ENCODE results near the gene VDR.

VDR gene

DNA sequence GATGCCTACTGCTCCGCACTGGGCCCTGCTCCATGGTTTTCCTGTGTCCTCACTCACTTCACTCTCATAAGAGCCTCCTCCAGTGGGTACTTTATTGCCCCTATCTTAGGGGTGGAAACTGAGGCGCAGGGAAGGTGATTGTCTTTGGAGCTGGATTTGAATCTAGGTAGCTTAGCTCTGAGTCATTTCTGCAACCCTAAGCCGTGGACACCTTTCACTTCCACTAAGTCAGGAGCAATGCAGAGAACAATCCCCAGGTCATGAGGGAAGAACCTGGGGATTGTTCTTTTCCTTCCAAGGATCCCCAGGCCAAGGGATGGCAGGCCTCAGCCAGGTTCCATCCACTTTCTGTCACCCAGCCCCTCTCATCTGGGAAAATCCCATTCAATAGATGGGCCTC, 20.3 kb downstream of the VDR start:
- no peaks in the 10 kb centered on the region for H3K36me3 ChIP-seq
- intact Hi-C loops (cut with DNase I; ENCODE audit: low total_unique reads), result no loop called here
- no peak overlapping the region for H3K27ac ChIP-seq
- no peaks in the 10 kb centered on the region for H3K9me3 ChIP-seq
- peak in 1 of 2 donors; percentile 34 for DNase-seq
- H3K4me1 ChIP-seq, result peaks cover 0 to 19% (median 3%) of the 10 kb centered on the region in 4 donors
- TF ChIP-seq, protein P1, sequence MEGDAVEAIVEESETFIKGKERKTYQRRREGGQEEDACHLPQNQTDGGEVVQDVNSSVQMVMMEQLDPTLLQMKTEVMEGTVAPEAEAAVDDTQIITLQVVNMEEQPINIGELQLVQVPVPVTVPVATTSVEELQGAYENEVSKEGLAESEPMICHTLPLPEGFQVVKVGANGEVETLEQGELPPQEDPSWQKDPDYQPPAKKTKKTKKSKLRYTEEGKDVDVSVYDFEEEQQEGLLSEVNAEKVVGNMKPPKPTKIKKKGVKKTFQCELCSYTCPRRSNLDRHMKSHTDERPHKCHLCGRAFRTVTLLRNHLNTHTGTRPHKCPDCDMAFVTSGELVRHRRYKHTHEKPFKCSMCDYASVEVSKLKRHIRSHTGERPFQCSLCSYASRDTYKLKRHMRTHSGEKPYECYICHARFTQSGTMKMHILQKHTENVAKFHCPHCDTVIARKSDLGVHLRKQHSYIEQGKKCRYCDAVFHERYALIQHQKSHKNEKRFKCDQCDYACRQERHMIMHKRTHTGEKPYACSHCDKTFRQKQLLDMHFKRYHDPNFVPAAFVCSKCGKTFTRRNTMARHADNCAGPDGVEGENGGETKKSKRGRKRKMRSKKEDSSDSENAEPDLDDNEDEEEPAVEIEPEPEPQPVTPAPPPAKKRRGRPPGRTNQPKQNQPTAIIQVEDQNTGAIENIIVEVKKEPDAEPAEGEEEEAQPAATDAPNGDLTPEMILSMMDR (IDR thresholded peaks at IDR 0.05), result no peak
- H3K4me3 ChIP-seq, result no peak overlapping the region
- peaks cover 0 to 4% of the 10 kb centered on the region in 2 donors for H3K27me3 ChIP-seq

DNA sequence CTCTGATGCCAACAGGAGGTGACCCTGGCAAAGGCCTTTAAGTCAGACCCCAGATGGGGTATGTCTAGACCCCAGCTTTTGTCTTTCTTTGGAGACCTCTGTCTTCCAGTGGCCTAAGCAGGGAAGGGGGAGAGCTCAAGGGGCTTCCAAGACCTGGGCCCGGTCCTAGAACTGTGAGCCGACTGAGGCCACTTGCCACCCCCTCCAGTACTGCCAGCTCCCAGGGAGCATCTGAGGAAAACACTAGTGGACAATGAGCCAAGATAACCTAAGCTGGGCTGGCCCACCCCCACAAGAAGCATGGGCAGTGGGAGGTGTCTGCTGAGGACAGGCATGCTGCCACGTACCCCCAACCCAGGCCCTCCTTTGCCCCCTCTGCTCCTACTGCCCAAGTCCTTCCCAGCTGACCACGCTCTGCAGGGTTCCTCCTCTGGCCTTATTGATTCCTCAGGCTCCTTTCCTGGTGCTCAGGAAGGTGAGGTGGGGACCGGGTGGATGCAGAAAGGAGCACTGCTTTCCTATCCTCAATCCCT, 21.1 kb downstream of the VDR start:
- no peak overlapping the region for H3K27ac ChIP-seq
- intact Hi-C loops (cut with DNase I; ENCODE audit: low total_unique reads), result no loop called here

DNA sequence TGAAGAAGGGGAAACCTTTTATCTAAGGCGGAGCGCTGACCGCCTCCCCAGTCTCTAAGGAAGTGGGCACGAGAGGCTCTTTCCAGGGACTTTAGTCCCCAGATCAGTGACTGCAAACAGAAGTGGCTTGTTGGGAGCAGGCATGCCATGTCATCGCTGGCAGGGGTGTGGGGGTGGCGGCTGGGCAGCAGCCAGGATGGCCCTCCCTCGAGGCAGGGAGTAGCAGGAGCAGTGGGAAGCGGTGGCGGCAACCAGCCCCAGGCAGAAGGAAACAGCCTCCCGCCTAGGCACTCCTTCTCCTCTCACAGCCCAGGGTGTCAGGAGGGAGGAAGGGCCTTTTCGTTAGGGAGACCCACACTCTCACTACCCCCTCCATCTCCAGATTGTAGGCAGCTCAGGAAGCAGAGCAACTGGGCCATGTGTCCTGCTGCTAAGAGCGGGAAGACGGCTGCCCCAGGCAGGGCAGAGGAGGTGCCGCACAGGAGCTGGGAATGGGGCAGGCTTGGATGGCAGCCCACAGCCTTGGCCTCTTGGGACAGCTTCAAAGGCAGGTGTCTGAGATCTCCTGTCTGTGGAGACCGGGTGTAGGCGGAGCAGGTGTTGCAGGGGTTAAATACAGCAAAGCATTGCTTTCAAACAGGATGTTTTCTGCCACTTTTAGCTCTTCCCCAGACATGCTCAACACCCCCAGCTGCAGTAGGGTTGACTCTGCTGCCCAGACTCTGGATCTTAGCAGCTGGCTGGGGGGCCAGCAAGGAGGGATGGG, 21.8 kb downstream of the VDR start:
- DNase-seq, result no peak
- Histone ChIP-seq H3K27me3 (peaks cover 0 to 4% of the 10 kb centered on the region in 2 donors), H3K4me1 (peaks cover 0 to 19% (median 3%) of the 10 kb centered on the region in 4 donors), H3K36me3 (no peaks in the 10 kb centered on the region), H3K27ac (no peak overlapping the region), H3K9me3 (no peaks in the 10 kb centered on the region), H3K4me3 (no peak overlapping the region)
- intact Hi-C loops (cut with DNase I; ENCODE audit: low total_unique reads), result no loop called here
- TF ChIP-seq, protein P1 (IDR thresholded peaks at IDR 0.05), result no peak

More for the DNA sequence above, 21.1 kb downstream of the VDR start:
- H3K27me3 ChIP-seq, result peaks cover 0 to 4% of the 10 kb centered on the region in 2 donors
- TF ChIP-seq, protein P1 (IDR thresholded peaks at IDR 0.05), result no peak
- H3K9me3 ChIP-seq, result no peaks in the 10 kb centered on the region
- DNase-seq, result peak in 1 of 2 donors; percentile 41
- H3K4me3 ChIP-seq, result no peak overlapping the region
- peaks cover 0 to 19% (median 3%) of the 10 kb centered on the region in 4 donors for H3K4me1 ChIP-seq
- H3K36me3 ChIP-seq, result no peaks in the 10 kb centered on the region

DNA sequence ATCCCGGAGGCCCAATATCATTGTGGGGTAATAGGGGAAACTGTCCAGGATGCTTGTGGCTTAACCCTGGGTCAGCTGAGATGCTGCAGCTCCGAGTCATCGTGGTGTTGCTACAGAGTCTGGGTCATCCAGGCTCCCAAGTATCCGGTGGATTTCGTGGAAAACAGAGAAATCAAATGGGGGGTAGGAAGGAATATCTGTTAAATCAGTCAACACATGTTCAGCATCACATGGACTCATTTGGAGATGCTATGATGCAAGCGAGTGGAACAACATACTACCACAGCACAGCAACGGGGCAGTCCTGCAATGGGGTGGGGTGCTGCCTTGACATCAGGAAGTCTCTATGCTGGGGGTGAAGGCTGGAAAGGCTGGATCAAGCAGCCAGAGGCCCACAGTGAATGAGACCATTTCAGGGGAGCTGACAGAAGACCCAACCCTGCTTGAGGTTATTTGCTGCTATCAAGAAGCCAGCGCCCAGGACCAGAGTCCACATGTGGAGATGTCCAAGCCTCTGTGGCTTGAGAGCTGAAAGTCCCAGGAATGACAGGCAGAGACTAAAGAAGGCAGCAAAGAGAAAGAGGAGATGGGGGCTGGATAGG, 22.9 kb downstream of the VDR start:
- peaks cover 0 to 4% of the 10 kb centered on the region in 2 donors for H3K27me3 ChIP-seq
- no peaks in the 10 kb centered on the region for H3K36me3 ChIP-seq
- intact Hi-C loops (cut with DNase I; ENCODE audit: low total_unique reads), result no loop called here
- H3K27ac ChIP-seq, result no peak overlapping the region
- H3K4me1 ChIP-seq, result peaks cover 0 to 19% (median 3%) of the 10 kb centered on the region in 4 donors
- TF ChIP-seq, protein P1 (IDR thresholded peaks at IDR 0.05), result no peak
- H3K9me3 ChIP-seq, result no peaks in the 10 kb centered on the region
- no peak overlapping the region for H3K4me3 ChIP-seq
- peak; percentile 75 to 80 for DNase-seq

DNA sequence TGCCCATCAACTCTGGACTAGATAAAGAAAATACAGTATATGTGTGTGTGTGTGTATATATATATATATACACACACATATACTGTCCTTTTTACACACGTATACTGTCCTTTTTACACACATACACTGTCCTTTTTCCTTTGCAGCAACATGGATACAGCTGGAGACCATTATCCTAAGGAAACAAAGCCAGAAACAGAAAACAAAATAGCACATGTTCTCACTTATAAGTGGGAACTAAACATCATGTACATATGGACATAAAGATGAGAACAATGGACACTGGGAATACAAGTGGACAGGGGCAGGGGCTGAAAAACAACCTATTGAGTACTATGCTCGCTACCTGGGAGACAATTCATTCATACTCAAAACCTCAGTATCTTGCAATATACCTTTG, 23.7 kb downstream of the VDR start:
- H3K27me3 ChIP-seq, result peaks cover 0 to 4% of the 10 kb centered on the region in 2 donors
- H3K9me3 ChIP-seq, result no peaks in the 10 kb centered on the region
- H3K4me1 ChIP-seq, result peaks cover 0 to 19% (median 3%) of the 10 kb centered on the region in 4 donors
- DNase-seq, result no peak
- intact Hi-C loops (cut with DNase I; ENCODE audit: low total_unique reads), result no loop called here
- H3K4me3 ChIP-seq, result no peak overlapping the region
- H3K27ac ChIP-seq, result no peak overlapping the region
- no peaks in the 10 kb centered on the region for H3K36me3 ChIP-seq
- TF ChIP-seq, protein P1 (IDR thresholded peaks at IDR 0.05), result no peak
